GM18867 (cell line): ENCODE data around the gene CST6.

Source experiments
- ATAC-seq: cut with Tn5 transposase; IDR thresholded peaks from one replicate; pipeline ENCODE4 v1.9.1; 2021; ENCODE audit warnings: mild to moderate bottlenecking, moderate library complexity; ENCODE audit not compliant: unreplicated experiment

CST6 gene

DNA sequence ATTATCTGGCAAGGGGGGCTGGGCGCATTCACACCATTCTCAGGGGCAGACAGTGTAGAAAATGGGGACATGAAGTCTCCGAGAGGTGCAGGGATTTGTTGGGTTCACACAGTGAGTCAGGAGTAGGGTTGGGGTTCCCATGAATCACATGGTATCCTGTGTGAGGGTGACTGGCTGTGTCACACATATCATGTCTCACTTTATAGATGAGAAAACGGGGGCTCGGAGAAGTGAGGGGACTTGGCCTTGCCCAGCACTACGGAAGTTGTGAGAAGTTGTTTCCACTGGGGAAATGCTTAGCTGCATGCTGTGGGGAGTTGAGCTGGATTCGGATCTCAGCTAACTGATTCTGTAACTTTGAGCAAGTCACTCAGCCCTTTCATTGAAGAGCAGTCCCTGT is 32.9 kb downstream of the CST6 start:
- ATAC-seq: peak; percentile 17

DNA sequence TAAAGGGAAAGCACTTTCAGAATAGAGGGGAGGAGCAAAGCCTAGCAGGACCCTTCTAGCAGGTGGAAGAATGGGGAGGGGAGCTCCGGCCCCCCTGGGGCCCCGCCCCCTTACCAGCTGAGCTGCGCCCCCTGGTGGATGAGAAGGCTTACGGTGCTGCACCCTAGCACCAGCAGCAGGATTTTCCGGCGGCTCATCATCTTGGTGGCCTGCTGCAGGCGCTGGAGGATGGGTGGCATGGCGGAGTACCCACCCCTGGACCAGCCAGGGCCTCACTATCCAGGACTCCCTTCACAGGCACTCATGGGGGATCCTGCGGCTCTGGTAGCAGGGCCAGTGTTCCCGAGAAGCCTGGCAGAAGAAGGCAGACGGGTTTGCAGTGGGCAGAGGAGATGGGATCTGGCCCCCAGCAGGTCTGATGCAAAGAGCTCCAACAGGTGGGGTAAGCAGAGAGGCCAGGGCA is 33.4 kb downstream of the CST6 start:
- ATAC-seq: peak; percentile 71

DNA sequence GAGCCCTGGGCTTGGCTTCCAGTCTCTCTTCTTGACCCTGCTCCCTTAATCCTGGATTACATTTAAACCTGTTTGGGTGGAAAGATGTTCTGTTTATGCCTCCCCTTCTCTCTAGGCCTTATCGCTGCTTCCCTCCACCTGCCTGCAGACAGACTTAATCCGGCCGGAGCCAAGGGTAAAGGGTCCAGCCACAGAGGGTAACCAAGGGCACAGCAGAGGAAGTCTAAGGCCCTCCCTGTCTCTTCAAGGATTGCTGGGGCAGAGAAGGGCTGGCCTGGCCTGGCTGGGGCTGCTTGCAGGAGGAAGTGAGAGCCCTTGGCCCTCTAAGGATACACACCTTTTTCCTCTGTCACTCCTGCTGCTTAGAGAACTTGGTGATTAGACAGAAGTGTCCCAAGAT is 35.1 kb downstream of the CST6 start:
- no peak for ATAC-seq

GRCh38 chr11:66047541-66048365 is 35.9 kb downstream of the CST6 start:
- ATAC-seq: no peak

DNA sequence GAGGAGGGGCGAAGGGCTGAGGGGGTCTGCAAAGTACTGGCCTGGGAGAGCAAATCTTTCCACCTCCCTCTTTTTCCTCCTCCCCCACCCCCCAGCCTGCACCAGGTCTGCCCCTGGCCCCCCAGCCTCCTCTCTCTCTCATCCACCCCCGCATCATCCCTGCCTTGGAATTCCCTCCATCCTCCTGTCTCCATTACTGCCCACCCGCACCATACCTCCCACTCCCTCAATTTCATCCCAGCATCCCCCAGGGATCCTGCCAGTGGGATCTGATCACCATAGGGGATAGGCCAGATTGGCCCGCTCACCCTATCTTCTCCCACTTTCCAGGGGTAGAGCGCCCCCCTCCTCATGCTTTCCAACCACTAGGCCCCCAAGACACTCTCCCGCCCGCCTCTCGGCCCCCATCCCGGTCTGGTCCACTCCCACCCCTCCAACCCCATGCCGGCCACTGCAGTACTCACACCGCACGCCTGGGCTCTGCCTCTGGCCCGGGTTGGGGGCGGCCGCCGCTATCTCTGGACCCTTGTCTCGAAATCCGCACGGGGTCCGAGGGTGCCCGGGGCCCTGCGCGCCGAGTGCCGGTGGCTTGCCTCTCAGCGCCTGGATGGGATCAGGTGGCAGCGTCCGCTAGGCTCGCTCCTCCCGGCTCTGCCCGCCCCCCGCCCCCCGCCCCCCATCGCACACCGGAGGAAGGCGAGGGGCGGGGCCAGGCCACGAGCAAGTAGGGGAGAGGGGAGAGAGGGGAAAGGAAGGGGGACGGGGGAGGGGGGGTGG is 36.9 kb downstream of the CST6 start, which contains the start of gene GAL3ST3:
Gene GAL3ST3 (minus strand): TSS at position 615 of the 777 bp plus-strand sequence. CDS start 3,746 bp downstream, outside the sequence.
- no peak for ATAC-seq

DNA sequence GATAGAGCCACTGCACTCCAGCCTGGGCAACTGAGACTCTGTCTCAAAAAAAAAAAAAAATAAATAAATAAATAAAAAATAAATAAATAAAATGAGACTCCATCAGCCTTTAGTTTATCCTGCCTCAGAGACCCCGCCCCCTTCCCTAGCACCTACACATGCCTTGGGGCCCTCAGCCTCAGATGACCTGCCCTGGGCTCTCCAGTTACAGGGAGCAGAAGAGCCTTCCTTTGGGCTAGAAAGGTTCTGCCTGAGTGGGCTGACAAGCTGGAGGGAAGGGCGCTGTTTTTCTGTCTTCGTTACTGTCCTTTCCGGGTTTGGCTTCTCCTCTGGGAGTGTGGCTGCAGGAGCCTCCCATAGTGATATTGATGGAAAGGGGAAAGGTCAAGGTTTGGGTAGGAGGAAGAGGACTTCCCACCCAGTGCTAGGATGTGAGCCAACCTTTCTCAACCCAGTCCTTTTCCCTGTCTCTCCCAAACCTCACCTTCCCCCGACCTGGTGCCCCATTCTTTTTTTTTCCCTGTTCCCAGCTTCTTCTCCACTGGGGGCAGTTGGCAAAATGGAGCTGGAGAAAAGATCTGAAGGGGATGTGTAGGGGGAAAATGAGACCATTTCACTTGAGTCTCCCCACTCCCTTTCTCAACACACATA is 38.9 kb downstream of the CST6 start:
- ATAC-seq: no peak

DNA sequence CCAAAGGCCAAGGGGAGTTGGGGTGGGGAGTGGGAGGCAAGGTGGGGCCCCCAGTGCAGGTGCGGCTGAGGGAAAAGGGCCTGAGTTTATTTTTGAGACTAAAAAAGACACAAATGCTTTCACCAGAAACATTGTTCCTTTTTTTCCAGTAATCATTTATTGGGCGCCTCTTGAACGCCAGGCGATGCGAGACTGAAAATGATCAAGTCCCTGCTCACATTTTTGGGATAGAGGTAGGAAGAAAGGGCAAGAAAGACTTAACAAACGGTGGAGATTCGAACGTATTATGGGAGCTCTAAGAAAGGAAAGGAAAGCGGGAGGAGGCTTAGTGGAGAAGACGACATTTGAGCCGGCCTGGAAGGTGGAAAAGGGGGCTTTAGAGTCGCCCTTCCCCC is 39.6 kb downstream of the CST6 start:
- ATAC-seq: no peak

GRCh38 chr11:66051766-66052663 is 40.2 kb downstream of the CST6 start, which contains the start of gene SF3B2:
Gene SF3B2 (plus strand): TSS chr11:66052364. CDS start chr11:66052385, 21 bp downstream.
- peak; percentile 90 for ATAC-seq

- no peak for ATAC-seq
Observed at GRCh38 chr11:66052664-66052982, 40.8 kb downstream of the CST6 start.

- ATAC-seq: no peak
Observed at GRCh38 chr11:66055021-66055420, 43.2 kb downstream of the CST6 start.

DNA sequence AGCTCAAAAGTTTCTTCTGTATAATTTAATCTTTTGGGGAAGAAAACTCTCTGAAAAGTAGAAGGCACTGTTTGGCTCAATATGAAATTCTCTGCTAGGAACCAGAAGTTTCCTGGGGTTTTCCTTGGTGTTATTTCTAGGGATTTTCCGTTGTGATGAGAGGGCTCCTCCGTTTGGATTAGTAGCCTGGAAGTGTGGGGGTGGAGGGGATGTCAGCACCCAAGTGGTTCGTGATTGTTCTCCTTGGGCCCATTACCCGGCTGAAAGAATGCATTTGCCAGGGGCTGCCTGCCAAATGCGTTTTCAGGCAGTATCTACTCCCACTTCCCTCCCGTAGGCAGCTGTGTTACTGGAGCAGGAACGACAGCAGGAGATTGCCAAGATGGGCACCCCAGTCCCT is 44.7 kb downstream of the CST6 start:
- ATAC-seq: no peak

DNA sequence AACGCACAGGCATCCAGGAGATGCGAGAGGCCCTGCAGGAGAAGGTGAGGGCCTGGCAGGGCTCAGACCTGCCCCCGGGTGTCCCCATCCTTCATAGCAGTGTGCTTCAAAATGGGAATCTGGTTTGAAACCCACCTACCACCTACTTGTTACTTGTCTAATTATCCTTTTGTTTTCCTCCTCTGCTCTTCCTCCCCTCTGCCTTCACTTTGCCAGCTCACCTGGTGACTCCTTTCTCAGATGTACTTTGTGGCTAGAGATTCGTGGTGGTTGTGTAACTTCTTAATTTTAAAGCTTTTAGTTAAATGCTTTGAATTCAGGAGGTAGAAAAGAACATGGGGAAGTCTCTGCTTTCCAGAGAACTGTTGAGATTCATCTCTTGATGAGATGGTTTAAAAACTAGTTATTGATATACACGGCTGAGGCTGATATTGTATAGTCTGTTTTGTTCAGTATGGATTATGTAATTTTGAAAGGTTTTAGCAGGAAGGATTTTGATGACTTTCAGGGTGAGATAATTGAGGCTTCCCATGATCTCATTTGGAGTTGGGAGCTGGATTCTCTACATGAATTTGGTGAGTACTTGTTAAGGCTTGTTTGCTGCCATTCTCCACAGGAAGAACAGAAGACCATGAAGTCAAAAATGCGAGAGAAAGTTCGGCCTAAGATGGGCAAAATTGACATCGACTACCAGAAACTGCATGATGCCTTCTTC is 48.3 kb downstream of the CST6 start:
- ATAC-seq: no peak

GRCh38 chr11:66061268-66061667 is 49.5 kb downstream of the CST6 start:
- ATAC-seq: no peak

GRCh38 chr11:66062408-66062807 is 50.6 kb downstream of the CST6 start:
- no peak for ATAC-seq
